Measurements from ENCODE around the gene MICAL2. TPM values are rescaled to one million over a fixed set of nuclear protein-coding genes. Genes with fewer than 3 reads are reported as not detected.

The MICAL2 gene
- total and polyA plus RNA-seq, 2 of the 8 experiments (the other 6 are each of a cell fraction or from before 2014, with no cell fraction given) = 1.3 to 4.1 TPM

GRCh38 chr11:12070446-12071267 lies 39.7 kb upstream of the MICAL2 start:
- no peak overlapping the region for H3K4me3 ChIP-seq (ENCODE audit: extremely low read depth in 1 of 4, insufficient read depth in 2 of 4, low read depth in 3 of 4, low read length in 4 of 4)
- no peak overlapping the region for H2AK5ac ChIP-seq (ENCODE audit: low read depth, low read length)
- no peaks in the 10 kb centered on the region for H3K23me2 ChIP-seq (ENCODE audit: low read depth, low read length)
- peaks cover 0 to 2% (median under 1%) of the 10 kb centered on the region in 4 experiments; a peak in 1 of 7 replicates for H3K27me3 ChIP-seq (replicated peaks in 1 of 4; ENCODE audit: control insufficient read depth in 3 of 4, extremely low read depth in 1 of 4, insufficient read depth in 3 of 4, low read length in 3 of 4)
- no peaks in the 10 kb centered on the region for H3K36me3 ChIP-seq (ENCODE audit: control insufficient read depth in 2 of 4, insufficient read depth in 4 of 4, low read length in 3 of 4)
- DNase-seq (ENCODE audit: low read depth in 1 of 2, low spot score in 2 of 2) (peak in 1 of 2 experiments; percentile 33), FAIRE-seq (no peak)
- H4K5ac ChIP-seq (ENCODE audit: insufficient read length, low read depth, low read length) = no peak overlapping the region
- H4K20me1 ChIP-seq (replicated peaks in 1 of 2; ENCODE audit: control insufficient read depth in 1 of 2, insufficient read depth in 2 of 2, low read length in 2 of 2) = no peaks in the 10 kb centered on the region
- no peak overlapping the region for H2BK20ac ChIP-seq (ENCODE audit: low read length)
- H3K79me1 ChIP-seq (ENCODE audit: low read depth, low read length) = no peaks in the 10 kb centered on the region
- H3K56ac ChIP-seq (replicated peaks; ENCODE audit: insufficient read length, low read depth, low read length) = no peak overlapping the region
- H2BK120ac ChIP-seq (replicated peaks; ENCODE audit: low read depth, low read length) = no peak overlapping the region
- no peak overlapping the region for H3K18ac ChIP-seq (ENCODE audit: extremely low read depth, low read length)
- no peak overlapping the region for H4K91ac ChIP-seq (replicated peaks; ENCODE audit: insufficient read length, low read length)
- H3K4ac ChIP-seq (replicated peaks; ENCODE audit: insufficient read length, low read depth, low read length) = no peak overlapping the region
- no peak overlapping the region for H3K14ac ChIP-seq (ENCODE audit: insufficient read length)
- ChIA-PET POLR2A (ENCODE audit: partially characterized antibody) (no interaction called here), CTCF (ENCODE audit: partially characterized antibody) (interaction anchor here (0.9 to 1.2 kb wide), 3 partner anchors 56 to 165 kb away, joined by 3 to 5 read pairs (median 4); no protein-coding TSS in a partner anchor)
- no peak overlapping the region for H3K4me2 ChIP-seq (ENCODE audit: insufficient read depth in 1 of 2, low read depth in 2 of 2, low read length in 2 of 2)
- no peak overlapping the region for H3K9ac ChIP-seq (replicated peaks in 1 of 4; ENCODE audit: extremely low read depth in 1 of 4, low read depth in 3 of 4, low read length in 3 of 4)
- no peak overlapping the region for H2BK5ac ChIP-seq (ENCODE audit: low read depth, low read length)
- no peak for TF ChIP-seq BRCA1 (IDR thresholded peaks at IDR 0.05; ENCODE audit: low read depth, low read length)
- no peak for TF ChIP-seq RAD21 (IDR thresholded peaks at IDR 0.05 in 1 of 2, conservative IDR thresholded peaks at IDR 0.05 in 1 of 2; ENCODE audit: low read depth in 2 of 2, low read length in 2 of 2)
- TF ChIP-seq CTBP2 (IDR thresholded peaks at IDR 0.05; ENCODE audit: borderline replicate concordance, insufficient read depth, insufficient read length, low read length) = no peak
- TF ChIP-seq KDM5A (IDR thresholded peaks at IDR 0.05; ENCODE audit: low read length) = no peak
- TF ChIP-seq YY1 (IDR thresholded peaks at IDR 0.05; ENCODE audit: low read depth, low read length) = no peak
- no peak for TF ChIP-seq CBX8 (IDR thresholded peaks at IDR 0.05; ENCODE audit: borderline replicate concordance, low read depth, low read length)
- TF ChIP-seq BACH1 (IDR thresholded peaks at IDR 0.05; ENCODE audit: low read length) = no peak
- TF ChIP-seq SP2 (IDR thresholded peaks at IDR 0.05; ENCODE audit: low read length) = no peak
- no peak for TF ChIP-seq SRF (IDR thresholded peaks at IDR 0.05; ENCODE audit: low read depth, low read length)
- H3K9me3 ChIP-seq (ENCODE audit: insufficient read depth in 2 of 2, low read depth in 1 of 2, low read length in 1 of 2) = no peaks in the 10 kb centered on the region
- H3K23ac ChIP-seq (ENCODE audit: insufficient read length) = no peak overlapping the region
- H3K27ac ChIP-seq (ENCODE audit: low read depth, low read length) = no peak overlapping the region
- 0 out of 2 replicates have a peak overlapping the region, but pooled peaks have one; percentile 2 for H2BK12ac ChIP-seq (ENCODE audit: low read depth, low read length)
- H2AFZ ChIP-seq (ENCODE audit: low read length) = no peak overlapping the region; the same call in 1 of the 2 replicates
- 96% methylated on average over 14 of the region's 14 CpGs; no CpG with 5 or more reads in 1 of the 2 experiments for WGBS, 2 experiments (ENCODE audit: extremely low coverage in 1 of 2, insufficient coverage in 1 of 2, insufficient read length in 1 of 2, insufficient replicate concordance in 2 of 2, low coverage in 1 of 2, low lambda C conversion rate in 2 of 2, missing lambda C conversion rate in 1 of 2)
- peaks cover 2 to 9% (median 5%) of the 10 kb centered on the region in 4 experiments; a peak in 3 of 7 replicates for H3K4me1 ChIP-seq (replicated peaks in 1 of 4; ENCODE audit: control insufficient read depth in 3 of 4, insufficient read depth in 4 of 4, low read length in 3 of 4)
- H3K79me2 ChIP-seq (ENCODE audit: control insufficient read depth in 1 of 2, insufficient read depth in 2 of 2, low read length in 2 of 2) = no peaks in the 10 kb centered on the region
- H4K8ac ChIP-seq (ENCODE audit: extremely low read depth, insufficient read depth, low read length) = no peak overlapping the region
- H2BK15ac ChIP-seq (ENCODE audit: low read length) = no peak overlapping the region

All from H1 (cell line).